ENCODE results near the gene LARP1.

LARP1 gene

DNA sequence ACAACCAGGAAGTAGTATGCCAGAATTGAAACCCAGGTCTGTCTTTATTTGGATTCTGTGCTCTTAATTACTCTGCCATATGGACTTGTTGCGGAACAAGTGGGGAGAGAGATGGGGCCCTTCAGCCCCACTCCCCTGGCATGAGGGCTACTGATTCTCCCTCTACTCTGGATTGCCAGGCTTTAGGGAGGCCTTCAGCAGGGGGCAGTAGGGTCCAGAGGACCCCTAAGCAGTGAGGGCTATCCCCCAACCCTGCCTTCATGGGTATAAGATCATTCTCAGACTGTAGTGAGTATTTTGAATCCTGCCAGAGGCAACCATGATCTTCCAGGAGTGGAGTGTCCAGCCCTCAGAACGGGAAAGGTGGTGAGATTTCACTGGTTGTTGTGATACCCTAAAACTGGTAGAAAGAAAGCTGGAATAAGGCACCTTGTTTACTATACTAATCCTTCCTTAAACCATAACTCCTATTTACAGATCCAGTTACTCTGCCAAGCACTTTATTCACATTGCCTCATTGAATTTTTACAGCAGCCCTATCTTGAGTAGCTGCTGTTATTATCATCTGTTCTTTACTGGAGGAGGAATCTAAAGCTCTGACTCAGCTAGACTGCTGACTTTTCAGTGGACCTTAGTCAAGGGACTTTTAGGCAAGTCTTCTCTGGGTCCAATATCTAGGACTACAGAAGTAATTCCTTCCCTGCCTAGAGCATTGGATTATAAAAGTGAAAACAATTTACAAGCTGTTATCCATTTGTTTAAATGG is 31.3 kb upstream of the LARP1 start:
- Histone ChIP-seq H3K4me3 (ENCODE audit: insufficient read depth, low read length, poor library complexity, severe bottlenecking) (no peak overlapping the region), H3K36me3 (ENCODE audit: low read length) (no peaks in the 10 kb centered on the region), H3K9me2 (replicated peaks; ENCODE audit: insufficient read depth, low read length) (no peaks in the 10 kb centered on the region), H4K20me1 (ENCODE audit: low read depth, low read length) (no peaks in the 10 kb centered on the region), H3K27me3 (ENCODE audit: low read length) (no peaks in the 10 kb centered on the region), H2AFZ (ENCODE audit: low read depth, low read length, severe bottlenecking) (no peak overlapping the region), H3K9ac (ENCODE audit: low read length) (no peak overlapping the region), H3K79me2 (ENCODE audit: insufficient read depth, low read length) (no peaks in the 10 kb centered on the region), H3K4me2 (ENCODE audit: low read depth, low read length, poor library complexity, severe bottlenecking) (no peak overlapping the region), H3F3A (ENCODE audit: insufficient read depth) (no peaks in the 10 kb centered on the region), H3K9me3 (ENCODE audit: insufficient read depth, low read length) (no peaks in the 10 kb centered on the region), H3K27ac (ENCODE audit: low read depth, low read length) (no peak overlapping the region)
- TF ChIP-seq EZH2phosphoT487 (conservative IDR thresholded peaks at IDR 0.05; ENCODE audit: low read length) (no peak), CTCF (IDR thresholded peaks at IDR 0.05; ENCODE audit: insufficient read depth, low read length, poor library complexity, severe bottlenecking) (no peak)

- Histone ChIP-seq H3K36me3 (ENCODE audit: low read length) (no peaks in the 10 kb centered on the region), H3K4me3 (ENCODE audit: insufficient read depth, low read length, poor library complexity, severe bottlenecking) (no peak overlapping the region), H3K9ac (ENCODE audit: low read length) (no peak overlapping the region), H3F3A (ENCODE audit: insufficient read depth) (no peaks in the 10 kb centered on the region), H2AFZ (ENCODE audit: low read depth, low read length, severe bottlenecking) (no peak overlapping the region), H3K9me2 (replicated peaks; ENCODE audit: insufficient read depth, low read length) (no peaks in the 10 kb centered on the region), H4K20me1 (ENCODE audit: low read depth, low read length) (no peaks in the 10 kb centered on the region), H3K27ac (ENCODE audit: low read depth, low read length) (no peak overlapping the region), H3K27me3 (ENCODE audit: low read length) (no peaks in the 10 kb centered on the region), H3K9me3 (ENCODE audit: insufficient read depth, low read length) (no peaks in the 10 kb centered on the region), H3K79me2 (ENCODE audit: insufficient read depth, low read length) (no peaks in the 10 kb centered on the region), H3K4me2 (ENCODE audit: low read depth, low read length, poor library complexity, severe bottlenecking) (no peak overlapping the region)
- TF ChIP-seq EZH2phosphoT487 (conservative IDR thresholded peaks at IDR 0.05; ENCODE audit: low read length) (no peak), CTCF (IDR thresholded peaks at IDR 0.05; ENCODE audit: insufficient read depth, low read length, poor library complexity, severe bottlenecking) (no peak)
Observed at GRCh38 chr5:154727361-154727760, 27.8 kb upstream of the LARP1 start.

GRCh38 chr5:154728939-154729588 is 26.1 kb upstream of the LARP1 start:
- H3K27me3 ChIP-seq (ENCODE audit: low read length), result no peaks in the 10 kb centered on the region
- H3K36me3 ChIP-seq (ENCODE audit: low read length), result no peaks in the 10 kb centered on the region
- no peak overlapping the region for H2AFZ ChIP-seq (ENCODE audit: low read depth, low read length, severe bottlenecking)
- no peaks in the 10 kb centered on the region for H3K9me2 ChIP-seq (replicated peaks; ENCODE audit: insufficient read depth, low read length)
- H4K20me1 ChIP-seq (ENCODE audit: low read depth, low read length), result no peaks in the 10 kb centered on the region
- TF ChIP-seq EZH2phosphoT487 (conservative IDR thresholded peaks at IDR 0.05; ENCODE audit: low read length) (no peak), CTCF (IDR thresholded peaks at IDR 0.05; ENCODE audit: insufficient read depth, low read length, poor library complexity, severe bottlenecking) (no peak)
- no peak overlapping the region for H3K4me2 ChIP-seq (ENCODE audit: low read depth, low read length, poor library complexity, severe bottlenecking)
- H3K9me3 ChIP-seq (ENCODE audit: insufficient read depth, low read length), result no peaks in the 10 kb centered on the region
- H3K27ac ChIP-seq (ENCODE audit: low read depth, low read length), result no peak overlapping the region
- H3K9ac ChIP-seq (ENCODE audit: low read length), result no peak overlapping the region
- no peak overlapping the region for H3K4me3 ChIP-seq (ENCODE audit: insufficient read depth, low read length, poor library complexity, severe bottlenecking)
- no peaks in the 10 kb centered on the region for H3F3A ChIP-seq (ENCODE audit: insufficient read depth)
- no peaks in the 10 kb centered on the region for H3K79me2 ChIP-seq (ENCODE audit: insufficient read depth, low read length)
